ENCODE data around the gene LRIF1.

DNA sequence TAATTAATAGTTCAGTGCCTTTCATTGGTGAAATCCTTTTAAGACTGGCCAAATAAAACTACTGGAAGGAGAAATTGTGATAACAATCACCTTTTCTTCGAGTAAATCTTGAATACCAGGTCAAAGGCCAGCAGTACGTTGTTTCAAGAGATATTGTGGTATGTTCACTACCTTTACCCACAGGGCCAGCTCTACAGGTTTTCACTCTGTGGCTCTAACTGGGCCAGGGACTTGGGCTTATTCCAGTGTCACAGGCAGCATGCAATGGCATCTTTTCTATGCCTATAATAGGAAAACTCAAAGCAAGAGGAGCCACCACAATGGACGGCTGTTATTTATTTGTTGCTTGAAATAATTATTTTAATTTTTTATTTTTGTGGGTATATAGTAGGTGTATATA, 26.8 kb upstream of the LRIF1 start:
- TF ChIP-seq CTCF (IDR thresholded peaks at IDR 0.05; ENCODE audit: insufficient read depth, low read length, poor library complexity, severe bottlenecking) (no peak), EZH2phosphoT487 (conservative IDR thresholded peaks at IDR 0.05; ENCODE audit: low read length) (no peak)
